Amniotic epithelial cell (primary cell): ENCODE measurements around the gene FANCB.
A peak's percentile ranks its signal among the peaks of the same experiment; 100 is the strongest.

Experiments used
- DNase-seq: peaks from one replicate; pipeline ENCODE4 v3.0.0-alpha.2; 2010; ENCODE audit warnings: low read depth

Gene FANCB

GRCh38 chrX:14872851-14873675, at the start of gene FANCB, which contains the start of gene MOSPD2:
FANCB (minus strand) TSS chrX:14873069; CDS start chrX:14865510, 7,559 bp downstream.
MOSPD2 (plus strand) TSS chrX:14873421; CDS start chrX:14873529, 108 bp downstream.
- peak; percentile 90 for DNase-seq

DNA sequence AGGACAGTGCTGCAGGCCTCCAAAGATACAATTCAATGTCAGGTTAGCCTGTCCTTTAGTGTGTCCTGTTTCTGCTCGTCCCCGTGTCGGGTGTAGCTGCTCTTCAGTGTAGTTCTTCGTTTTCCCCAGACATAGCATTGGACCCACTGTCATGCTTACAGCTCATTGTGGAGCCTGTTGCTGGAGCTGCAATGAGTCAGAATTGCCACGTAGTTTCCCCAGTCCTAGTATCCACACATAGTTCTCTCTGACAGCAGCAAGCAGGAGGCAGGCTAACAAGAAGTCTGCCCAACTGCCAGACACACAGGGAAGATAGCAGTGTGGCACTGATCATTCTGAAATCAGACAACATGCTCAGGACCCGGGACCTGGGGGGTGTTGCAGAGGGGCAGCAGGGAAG, 49.6 kb upstream of the FANCB start:
- DNase-seq = peak; percentile 88

GRCh38 chrX:14920196-14920595, 47.3 kb upstream of the FANCB start:
- DNase-seq = peak; percentile 49

- DNase-seq = peak; percentile 12
These were observed 46.5 kb upstream of the FANCB start for GRCh38 chrX:14919407-14919806.

GRCh38 chrX:14916017-14916674, 43.3 kb upstream of the FANCB start:
- peak; percentile 76 for DNase-seq

- no peak for DNase-seq
These were observed 42.7 kb upstream of the FANCB start for GRCh38 chrX:14915596-14915995.

- peak; percentile 53 for DNase-seq
These were observed 40.4 kb upstream of the FANCB start for GRCh38 chrX:14913241-14913640.

DNA sequence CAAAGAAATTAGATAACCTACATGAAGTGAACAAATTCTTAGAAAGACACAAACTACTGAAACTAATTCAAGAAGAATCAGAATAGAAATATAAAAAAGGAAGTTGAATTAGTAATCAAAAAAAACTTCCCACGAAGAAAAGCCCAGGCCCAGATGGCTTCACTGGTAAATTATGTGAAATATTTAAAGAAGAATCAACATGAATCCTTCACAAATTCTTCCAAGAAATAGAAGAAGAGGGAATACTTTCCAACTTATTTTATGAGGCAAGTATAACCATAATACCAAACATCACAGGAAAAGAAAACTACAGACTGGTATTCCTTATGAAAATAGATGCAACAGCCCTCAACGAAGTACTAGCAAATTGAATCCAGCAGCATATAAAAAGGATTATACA, 31.0 kb upstream of the FANCB start:
- DNase-seq = no peak

GRCh38 chrX:14902537-14902936, 29.7 kb upstream of the FANCB start:
- no peak for DNase-seq

- DNase-seq = peak; percentile 84
These were observed 26.7 kb upstream of the FANCB start for GRCh38 chrX:14899607-14900006.

- DNase-seq = no peak
These were observed 24.2 kb upstream of the FANCB start for GRCh38 chrX:14897042-14897441.

DNA sequence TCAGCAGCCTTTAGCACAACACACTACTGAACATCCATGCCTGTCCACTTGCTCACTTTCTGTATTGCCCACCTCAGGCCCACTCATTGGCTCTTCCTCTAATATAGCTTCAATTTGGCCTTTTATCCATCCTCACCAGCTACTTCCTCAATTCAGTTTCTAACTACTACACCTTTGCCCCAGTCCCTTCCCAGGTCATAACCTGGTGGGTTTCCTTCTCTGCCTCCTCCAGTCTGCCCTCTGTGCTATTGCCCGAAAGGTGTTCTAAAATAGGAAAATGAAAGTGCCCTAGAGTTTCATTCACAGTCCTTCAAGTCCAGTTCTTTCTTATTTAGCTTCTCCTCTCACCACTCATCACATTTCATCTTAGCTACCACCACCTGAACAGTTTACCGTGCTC, 23.4 kb upstream of the FANCB start:
- DNase-seq = no peak

GRCh38 chrX:14886252-14886651, 13.4 kb upstream of the FANCB start:
- DNase-seq = no peak

DNA sequence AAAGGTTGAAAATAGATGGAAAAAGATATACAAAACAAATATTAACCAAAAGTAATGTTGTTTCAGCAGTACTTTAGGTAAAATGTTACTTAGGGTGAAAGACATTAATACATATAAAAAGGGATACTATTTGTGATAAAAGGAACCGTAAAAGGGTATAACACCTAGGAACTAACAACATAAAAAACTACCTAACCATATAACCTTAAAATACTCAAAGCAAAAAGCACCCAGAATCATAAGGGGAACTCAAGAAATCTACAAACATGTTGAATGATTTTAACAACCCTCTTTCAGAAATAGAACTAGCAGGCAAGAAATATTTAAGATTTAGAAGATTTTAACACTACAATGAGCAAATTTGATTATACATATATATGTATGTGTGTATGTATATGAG, 11.8 kb upstream of the FANCB start:
- no peak for DNase-seq

DNA sequence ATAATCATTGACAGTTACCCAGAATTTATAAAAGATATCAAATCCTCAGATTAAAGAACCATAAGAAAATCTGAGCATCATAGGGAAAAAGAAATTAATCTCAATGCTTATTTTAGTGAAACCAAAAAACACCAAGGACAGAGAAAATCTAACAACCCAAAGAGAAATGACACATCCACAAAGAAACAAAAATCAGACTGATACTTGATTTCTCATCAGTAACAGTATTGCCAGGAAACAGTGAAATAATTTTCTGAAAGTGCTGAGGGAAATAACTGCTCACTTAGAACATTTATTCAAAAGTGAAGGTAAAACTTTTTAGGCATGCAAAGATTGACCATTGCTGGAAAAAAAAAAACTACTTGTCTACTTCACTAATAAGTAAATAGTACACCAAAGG, 11.0 kb upstream of the FANCB start:
- DNase-seq = no peak

DNA sequence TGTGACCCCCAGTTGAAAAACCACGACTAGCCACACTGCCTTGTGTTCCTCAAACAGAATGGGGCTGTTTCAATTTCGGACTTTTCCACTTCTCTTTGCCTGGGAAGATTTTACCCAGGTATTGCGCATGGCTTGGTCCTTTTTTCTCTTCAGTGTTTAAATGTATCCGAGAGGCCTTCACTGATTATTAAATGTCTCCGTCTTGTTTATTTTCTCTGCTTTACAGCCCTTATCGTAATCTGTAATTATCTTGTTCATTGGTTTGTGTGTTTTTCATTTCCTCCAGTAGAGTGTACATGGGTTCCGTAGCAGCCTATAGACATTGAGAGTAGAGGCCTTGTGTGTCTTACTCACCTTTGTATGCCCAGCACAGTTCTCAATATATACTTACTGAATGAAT, 2.8 kb upstream of the FANCB start:
- no peak for DNase-seq

- no peak for DNase-seq
These were observed 794 bp upstream of the FANCB start for GRCh38 chrX:14873676-14874049.

GRCh38 chrX:14872355-14872754, 514 bp downstream of the FANCB start:
- DNase-seq = no peak

DNA sequence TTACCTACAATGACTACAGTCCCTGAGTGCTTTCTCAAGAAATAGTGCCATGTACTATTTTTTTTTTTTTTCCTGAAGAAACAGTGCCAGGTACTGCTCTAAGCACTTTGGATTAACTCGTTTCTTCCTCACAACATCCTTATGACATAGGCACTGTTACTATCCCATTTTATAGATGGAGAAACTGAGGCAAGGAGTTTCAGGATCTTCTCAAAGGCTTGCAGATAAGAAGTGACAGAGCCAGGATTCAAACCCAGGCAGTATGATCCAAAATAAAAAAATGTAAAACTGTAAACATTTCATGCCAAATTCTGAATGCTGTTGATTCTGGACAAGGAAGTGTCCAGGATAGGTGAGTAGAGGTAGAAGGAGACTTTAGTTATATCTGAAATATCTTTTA, 1.1 kb downstream of the FANCB start:
- no peak for DNase-seq

- DNase-seq = peak; percentile 52
These were observed 7.7 kb downstream of the FANCB start for GRCh38 chrX:14865201-14865600.

GRCh38 chrX:14864631-14865030, 8.2 kb downstream of the FANCB start:
- peak; percentile 52 for DNase-seq

DNA sequence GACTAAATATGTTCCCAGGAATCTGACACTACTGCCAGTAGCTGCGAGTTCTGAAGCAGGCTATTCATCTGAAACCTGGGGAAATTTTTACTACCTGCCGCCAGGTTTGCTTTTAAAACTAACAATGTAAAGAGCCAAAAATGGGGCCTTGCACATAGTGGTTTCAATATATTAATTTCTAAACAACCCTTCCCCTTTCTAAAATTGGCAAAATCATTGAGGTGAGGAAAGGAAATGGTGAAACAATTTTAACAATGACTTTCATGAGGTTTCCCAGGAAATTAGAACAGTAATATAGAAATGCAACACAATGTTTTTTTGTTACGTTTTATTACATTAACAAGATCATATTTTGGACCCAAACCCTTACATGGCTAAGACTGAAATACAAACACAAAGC, 21.3 kb downstream of the FANCB start:
- no peak for DNase-seq

- no peak for DNase-seq
These were observed 29.2 kb downstream of the FANCB start for GRCh38 chrX:14843666-14844065.

GRCh38 chrX:14837155-14837554, 35.7 kb downstream of the FANCB start:
- no peak for DNase-seq
